ENCODE data around the gene LRRC43.
"Not testable (repeated sequence)": the region's sequence is repeated elsewhere in the genome, so short reads cannot be mapped to it uniquely, and the experiment has no call there.

LRRC43 gene

DNA sequence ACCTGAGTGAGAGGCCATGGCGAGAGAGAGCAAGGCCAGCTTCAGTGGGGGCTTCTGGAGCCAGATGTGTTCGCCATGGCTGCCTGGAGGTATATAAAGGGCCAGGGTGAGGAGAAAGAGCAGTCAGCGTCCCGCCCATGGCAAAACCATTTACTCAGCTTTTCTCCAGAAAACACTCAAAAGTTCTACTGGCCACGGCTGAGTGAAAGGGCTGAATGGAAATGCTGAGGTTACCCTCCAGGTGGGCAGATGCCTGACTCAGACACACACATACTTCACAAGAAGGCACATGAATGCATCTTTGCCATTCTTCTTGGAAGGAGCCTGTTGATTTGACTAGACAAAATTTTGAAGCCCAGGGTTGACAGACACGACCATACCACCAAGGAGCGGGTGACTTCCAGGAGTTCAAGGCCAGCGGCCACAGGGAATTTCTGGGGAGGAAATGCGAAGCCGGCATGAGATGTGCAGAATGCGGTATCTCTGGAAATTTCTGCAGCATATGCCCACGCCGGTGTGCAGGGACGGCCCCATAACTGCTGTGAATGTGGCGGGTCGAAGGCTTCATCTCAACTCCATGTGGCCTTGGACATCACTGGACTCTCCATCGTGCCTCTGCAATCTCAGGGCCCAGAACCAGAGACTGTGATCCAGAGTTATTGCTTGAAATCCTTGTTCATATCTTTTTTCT, 8.6 kb upstream of the LRRC43 start, which contains the start of gene IL31:
Gene IL31, minus strand, starts transcription at position 67 of the 691 bp plus-strand sequence. Its CDS starts 49 bp downstream, at position 18.
- Histone ChIP-seq H3K9me3 (ENCODE audit: control insufficient read depth, insufficient read depth, low read depth, low read length) (no peaks in the 10 kb centered on the region), H3K9ac (ENCODE audit: low read length) (no peak within 1 kb of the TSS), H3K27ac (ENCODE audit: low read depth, low read length) (no peak within 1 kb of the TSS), H3K27me3 (ENCODE audit: control insufficient read depth, insufficient read depth, low read length) (no peaks in the 10 kb centered on the region), H3K4me1 (ENCODE audit: control insufficient read depth, insufficient read depth, low read length) (no peaks in the 10 kb centered on the region), H3K4me3 (ENCODE audit: low read depth, low read length) (no peak within 1 kb of the TSS), H3K36me3 (ENCODE audit: control insufficient read depth, insufficient read depth, low read length) (no peaks in the 10 kb centered on the region)

DNA sequence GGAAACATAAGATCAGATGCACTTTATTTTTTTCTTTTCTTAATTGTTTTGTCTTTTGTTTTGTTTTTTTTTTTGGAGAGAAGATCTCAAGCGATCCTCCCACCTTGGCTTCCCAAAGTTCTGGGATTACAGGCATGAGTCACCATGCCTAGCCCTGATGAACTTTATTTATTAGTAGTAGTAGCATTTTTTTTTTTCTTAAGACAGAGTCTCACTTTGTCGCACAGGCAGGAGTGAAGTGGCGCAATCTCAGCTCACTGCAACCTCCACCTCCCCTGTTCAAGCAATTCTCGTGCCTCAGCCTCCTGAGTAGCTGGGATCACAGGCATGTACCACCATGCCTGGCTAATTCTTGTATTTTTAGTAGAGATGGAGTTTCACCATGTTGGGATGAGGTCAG, 6.5 kb upstream of the LRRC43 start:
- H3K27me3 ChIP-seq (ENCODE audit: control insufficient read depth, insufficient read depth, low read length); H3K27ac ChIP-seq (ENCODE audit: low read depth, low read length); H3K4me1 ChIP-seq (ENCODE audit: control insufficient read depth, insufficient read depth, low read length); H3K9me3 ChIP-seq (ENCODE audit: control insufficient read depth, insufficient read depth, low read depth, low read length); H3K4me3 ChIP-seq (ENCODE audit: low read depth, low read length); H3K36me3 ChIP-seq (ENCODE audit: control insufficient read depth, insufficient read depth, low read length); H3K9ac ChIP-seq (ENCODE audit: low read length): not testable (repeated sequence)

DNA sequence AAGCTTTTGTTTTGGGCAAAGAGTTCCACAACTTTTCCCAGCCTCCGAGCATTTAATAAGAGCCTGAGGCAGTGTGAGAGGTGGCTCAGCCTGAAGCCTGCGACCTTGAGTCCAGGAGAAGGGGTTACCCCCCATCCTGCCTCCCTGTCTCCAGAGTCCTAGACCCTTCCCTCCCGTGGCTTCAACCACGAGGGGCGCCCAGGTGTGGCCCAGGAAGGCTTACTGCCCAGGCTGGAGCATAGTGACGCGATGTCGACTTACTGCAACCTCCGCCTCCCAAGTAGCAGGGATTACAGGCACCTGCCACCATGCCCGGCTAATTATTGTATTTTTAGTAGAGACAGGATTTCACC, 641 bp downstream of the LRRC43 start:
- no peaks in the 10 kb centered on the region for H3K9me3 ChIP-seq (ENCODE audit: control insufficient read depth, insufficient read depth, low read depth, low read length)
- H3K36me3 ChIP-seq (ENCODE audit: control insufficient read depth, insufficient read depth, low read length), result no peaks in the 10 kb centered on the region
- H3K4me1 ChIP-seq (ENCODE audit: control insufficient read depth, insufficient read depth, low read length), result no peaks in the 10 kb centered on the region
- no peak overlapping the region for H3K27ac ChIP-seq (ENCODE audit: low read depth, low read length)
- peak overlapping the region; percentile 68 for H3K4me3 ChIP-seq (ENCODE audit: low read depth, low read length)
- peaks cover 19% of the 10 kb centered on the region for H3K27me3 ChIP-seq (ENCODE audit: control insufficient read depth, insufficient read depth, low read length)
- H3K9ac ChIP-seq (ENCODE audit: low read length), result no peak overlapping the region

DNA sequence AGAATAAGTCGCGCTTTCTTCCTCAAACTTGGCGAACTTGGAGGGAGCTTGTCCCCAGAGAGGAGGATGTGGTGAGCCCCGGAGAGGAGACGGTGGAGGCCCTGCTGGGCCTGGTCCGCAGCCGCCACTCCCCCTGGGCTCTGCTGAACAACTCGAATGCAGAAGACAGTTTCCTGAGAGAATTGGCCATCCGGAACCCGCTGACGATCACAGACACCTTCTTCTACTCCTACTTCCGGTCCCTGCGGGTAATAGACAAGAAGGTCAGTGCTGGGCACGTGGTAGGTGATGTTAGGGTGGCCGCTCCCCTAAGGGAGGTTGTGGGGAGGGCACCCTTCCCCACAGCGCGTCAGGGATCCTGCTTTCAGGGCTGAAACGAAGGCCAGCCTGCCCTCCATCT, 1.6 kb downstream of the LRRC43 start:
- no peak overlapping the region for H3K9ac ChIP-seq (ENCODE audit: low read length)
- no peak overlapping the region for H3K27ac ChIP-seq (ENCODE audit: low read depth, low read length)
- no peaks in the 10 kb centered on the region for H3K4me1 ChIP-seq (ENCODE audit: control insufficient read depth, insufficient read depth, low read length)

DNA sequence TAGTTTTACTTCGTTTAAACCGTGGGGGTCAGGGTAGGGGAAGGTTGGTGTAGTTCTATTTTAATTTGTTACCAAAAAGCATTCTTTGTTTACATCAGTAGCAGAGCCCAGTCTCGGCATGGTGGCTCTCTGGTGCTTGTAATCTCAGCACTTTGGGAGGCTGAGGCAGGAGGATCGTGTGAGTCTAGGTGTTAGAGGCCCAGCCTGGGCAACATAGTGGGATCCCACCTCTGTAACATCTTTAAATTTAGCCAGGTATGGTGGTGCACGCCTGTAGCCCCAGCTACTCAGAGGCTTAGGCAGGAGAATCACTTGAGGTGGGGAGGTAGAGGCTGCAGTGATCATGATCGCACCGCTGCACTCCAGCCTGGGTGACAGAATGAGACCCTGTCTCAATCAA, 2.2 kb downstream of the LRRC43 start:
- H3K27ac ChIP-seq (ENCODE audit: low read depth, low read length), result no peak overlapping the region
- H3K36me3 ChIP-seq (ENCODE audit: control insufficient read depth, insufficient read depth, low read length), result no peaks in the 10 kb centered on the region
- H3K9me3 ChIP-seq (ENCODE audit: control insufficient read depth, insufficient read depth, low read depth, low read length), result no peaks in the 10 kb centered on the region
- no peak overlapping the region for H3K9ac ChIP-seq (ENCODE audit: low read length)
- no peak overlapping the region for H3K4me3 ChIP-seq (ENCODE audit: low read depth, low read length)
- H3K27me3 ChIP-seq (ENCODE audit: control insufficient read depth, insufficient read depth, low read length), result peaks cover 19% of the 10 kb centered on the region
- no peaks in the 10 kb centered on the region for H3K4me1 ChIP-seq (ENCODE audit: control insufficient read depth, insufficient read depth, low read length)

More for the DNA sequence above, 1.6 kb downstream of the LRRC43 start:
- no peaks in the 10 kb centered on the region for H3K9me3 ChIP-seq (ENCODE audit: control insufficient read depth, insufficient read depth, low read depth, low read length)
- H3K36me3 ChIP-seq (ENCODE audit: control insufficient read depth, insufficient read depth, low read length), result no peaks in the 10 kb centered on the region
- H3K27me3 ChIP-seq (ENCODE audit: control insufficient read depth, insufficient read depth, low read length), result peaks cover 19% of the 10 kb centered on the region
- no peak overlapping the region for H3K4me3 ChIP-seq (ENCODE audit: low read depth, low read length)

DNA sequence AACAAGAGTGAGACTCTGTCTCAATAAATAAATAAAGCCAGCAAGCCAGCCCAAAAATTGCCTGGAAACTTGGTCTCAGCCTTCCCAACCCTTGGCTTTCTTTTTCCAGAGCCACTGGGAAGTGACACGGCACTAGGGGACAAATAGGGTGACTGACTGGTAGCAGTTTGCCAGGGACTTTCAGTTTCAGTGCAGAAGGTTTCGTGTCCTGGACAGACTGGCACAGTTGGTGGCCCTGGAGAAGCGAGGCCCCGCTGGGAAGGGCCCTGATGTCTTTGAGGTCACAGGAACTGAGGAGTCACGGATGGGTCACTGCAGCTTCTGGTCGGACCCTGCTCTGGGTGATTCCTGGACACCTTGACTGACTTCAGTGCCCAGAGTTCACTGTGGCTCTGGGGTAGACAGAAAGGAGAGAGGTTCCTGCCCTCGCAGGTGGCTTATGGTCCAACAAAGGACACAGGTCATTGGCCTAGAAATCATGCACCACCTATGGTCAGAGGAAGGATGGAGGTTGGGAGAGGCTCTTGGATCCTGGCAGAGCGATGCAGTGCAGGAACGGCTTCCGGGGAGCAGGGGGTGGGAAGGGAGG, 2.7 kb downstream of the LRRC43 start:
- Histone ChIP-seq H3K27ac (ENCODE audit: low read depth, low read length) (no peak overlapping the region), H3K27me3 (ENCODE audit: control insufficient read depth, insufficient read depth, low read length) (peaks cover 19% of the 10 kb centered on the region), H3K9me3 (ENCODE audit: control insufficient read depth, insufficient read depth, low read depth, low read length) (no peaks in the 10 kb centered on the region), H3K4me1 (ENCODE audit: control insufficient read depth, insufficient read depth, low read length) (no peaks in the 10 kb centered on the region), H3K9ac (ENCODE audit: low read length) (no peak overlapping the region), H3K4me3 (ENCODE audit: low read depth, low read length) (no peak overlapping the region), H3K36me3 (ENCODE audit: control insufficient read depth, insufficient read depth, low read length) (no peaks in the 10 kb centered on the region)

DNA sequence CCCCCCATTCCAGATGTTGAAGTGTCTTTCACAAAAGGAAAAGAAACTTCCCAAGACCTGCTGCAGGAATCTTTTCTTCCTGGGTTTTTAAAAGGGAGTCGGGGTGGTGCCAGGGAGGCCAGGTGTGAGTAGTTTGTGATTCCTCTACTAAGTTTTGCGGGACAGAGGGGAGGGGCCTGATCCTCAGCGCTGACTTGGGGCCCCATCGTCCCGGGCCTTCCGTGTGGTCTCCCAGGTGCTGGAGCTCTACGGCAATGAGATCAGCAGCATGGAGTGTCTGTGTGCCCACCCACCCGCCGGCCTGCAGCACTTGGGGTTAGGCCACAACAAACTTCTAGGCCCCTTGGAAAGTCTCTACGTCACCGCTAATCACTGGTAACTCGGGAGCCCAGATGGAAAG, 4.5 kb downstream of the LRRC43 start:
- Histone ChIP-seq H3K27ac (ENCODE audit: low read depth, low read length) (no peak overlapping the region), H3K36me3 (ENCODE audit: control insufficient read depth, insufficient read depth, low read length) (no peaks in the 10 kb centered on the region), H3K9me3 (ENCODE audit: control insufficient read depth, insufficient read depth, low read depth, low read length) (no peaks in the 10 kb centered on the region), H3K27me3 (ENCODE audit: control insufficient read depth, insufficient read depth, low read length) (peaks cover 19% of the 10 kb centered on the region), H3K4me1 (ENCODE audit: control insufficient read depth, insufficient read depth, low read length) (no peaks in the 10 kb centered on the region), H3K4me3 (ENCODE audit: low read depth, low read length) (no peak overlapping the region), H3K9ac (ENCODE audit: low read length) (no peak overlapping the region)

DNA sequence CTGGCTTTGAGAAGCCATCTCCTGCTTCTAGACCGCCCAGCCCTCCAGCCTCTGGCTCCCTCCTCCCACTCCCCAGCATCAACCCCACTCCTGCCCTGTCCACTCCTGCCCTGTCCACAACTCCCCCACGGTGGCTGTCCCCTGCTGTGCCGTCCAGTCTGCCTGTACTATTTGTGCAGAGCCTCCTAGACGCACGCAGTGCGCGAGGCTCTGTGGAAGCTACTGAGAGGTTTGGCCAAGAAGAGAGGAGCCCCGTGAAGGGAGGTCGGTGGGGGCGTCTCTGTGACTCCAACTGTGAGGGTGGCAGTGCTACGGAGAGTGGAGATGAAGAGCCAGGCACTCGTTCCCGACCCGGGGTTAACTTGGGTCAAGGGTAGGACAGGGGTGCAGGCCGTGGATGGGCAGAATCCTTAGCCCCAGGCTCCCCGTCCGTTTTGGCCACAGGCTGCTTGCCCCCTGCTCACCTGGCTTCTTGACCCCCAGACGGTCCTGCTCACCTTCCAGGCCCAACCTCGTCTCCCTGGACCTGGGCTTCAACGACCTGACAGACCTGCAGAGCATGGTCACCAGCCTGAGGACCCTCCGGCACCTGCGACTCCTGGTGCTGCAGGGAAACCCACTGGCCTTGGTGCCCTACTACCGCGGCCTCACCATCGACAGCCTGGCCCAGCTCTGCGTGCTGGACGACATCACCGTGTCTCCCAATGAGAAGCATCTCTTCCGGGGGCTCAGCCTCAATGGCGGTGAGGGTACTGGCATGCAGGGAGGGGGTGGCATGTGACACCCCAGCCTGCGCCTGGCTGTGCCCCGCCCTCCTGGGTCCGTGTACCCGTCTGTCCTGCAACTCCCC, 6.9 kb downstream of the LRRC43 start:
- H3K4me3 ChIP-seq (ENCODE audit: low read depth, low read length), result no peak overlapping the region
- H3K9ac ChIP-seq (ENCODE audit: low read length), result no peak overlapping the region
- H3K4me1 ChIP-seq (ENCODE audit: control insufficient read depth, insufficient read depth, low read length), result no peaks in the 10 kb centered on the region
- H3K36me3 ChIP-seq (ENCODE audit: control insufficient read depth, insufficient read depth, low read length), result no peaks in the 10 kb centered on the region
- H3K9me3 ChIP-seq (ENCODE audit: control insufficient read depth, insufficient read depth, low read depth, low read length), result peaks cover under 1% of the 10 kb centered on the region; the same call in 1 of the 2 replicates
- peaks cover 3% of the 10 kb centered on the region; the same call in 1 of the 2 replicates for H3K27me3 ChIP-seq (ENCODE audit: control insufficient read depth, insufficient read depth, low read length)
- no peak overlapping the region for H3K27ac ChIP-seq (ENCODE audit: low read depth, low read length)

DNA sequence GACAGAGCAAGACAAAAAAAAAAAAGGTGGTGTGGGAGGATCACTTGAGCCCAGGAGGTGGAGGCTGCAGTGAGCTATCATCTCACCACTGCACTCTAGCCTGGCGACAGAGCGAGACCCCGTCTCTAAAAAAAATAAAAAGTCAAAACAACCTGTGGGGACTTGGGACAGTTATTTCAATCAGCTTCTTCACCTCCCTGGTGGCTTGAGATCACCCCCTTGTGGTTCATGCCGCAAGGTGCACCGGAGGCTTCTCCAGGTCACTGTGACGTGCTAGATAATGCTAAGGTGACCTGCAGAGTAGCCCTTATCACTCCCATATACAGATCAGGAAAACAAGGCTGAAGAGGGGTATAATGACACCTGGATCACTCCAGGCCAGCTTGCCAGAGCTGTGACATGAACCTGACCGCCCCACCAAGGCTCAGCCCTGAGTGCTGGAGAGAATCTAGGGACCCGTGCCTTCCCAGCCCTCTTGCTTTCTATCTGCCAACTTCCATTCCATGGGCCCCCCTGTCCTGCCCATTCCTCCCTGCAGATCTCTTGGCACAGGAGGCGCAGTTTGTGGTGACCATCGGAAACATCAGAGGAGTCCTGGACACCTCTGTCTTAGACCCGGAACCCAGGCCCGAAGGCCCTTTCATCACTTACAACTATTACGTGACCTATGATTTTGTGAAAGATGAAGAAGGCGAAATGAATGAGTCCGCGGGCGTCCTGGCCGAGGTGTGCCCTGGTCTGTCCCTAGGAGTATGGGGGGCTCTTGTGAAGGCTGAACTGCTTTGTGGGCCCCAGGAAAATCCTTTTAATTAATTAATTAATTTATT, 8.1 kb downstream of the LRRC43 start:
- Histone ChIP-seq H3K27me3 (ENCODE audit: control insufficient read depth, insufficient read depth, low read length) (no peaks in the 10 kb centered on the region), H3K27ac (ENCODE audit: low read depth, low read length) (no peak overlapping the region), H3K4me1 (ENCODE audit: control insufficient read depth, insufficient read depth, low read length) (no peaks in the 10 kb centered on the region), H3K9ac (ENCODE audit: low read length) (no peak overlapping the region), H3K4me3 (ENCODE audit: low read depth, low read length) (no peak overlapping the region), H3K9me3 (ENCODE audit: control insufficient read depth, insufficient read depth, low read depth, low read length) (peaks cover 10% of the 10 kb centered on the region; the same call in 1 of the 2 replicates), H3K36me3 (ENCODE audit: control insufficient read depth, insufficient read depth, low read length) (no peaks in the 10 kb centered on the region)

DNA sequence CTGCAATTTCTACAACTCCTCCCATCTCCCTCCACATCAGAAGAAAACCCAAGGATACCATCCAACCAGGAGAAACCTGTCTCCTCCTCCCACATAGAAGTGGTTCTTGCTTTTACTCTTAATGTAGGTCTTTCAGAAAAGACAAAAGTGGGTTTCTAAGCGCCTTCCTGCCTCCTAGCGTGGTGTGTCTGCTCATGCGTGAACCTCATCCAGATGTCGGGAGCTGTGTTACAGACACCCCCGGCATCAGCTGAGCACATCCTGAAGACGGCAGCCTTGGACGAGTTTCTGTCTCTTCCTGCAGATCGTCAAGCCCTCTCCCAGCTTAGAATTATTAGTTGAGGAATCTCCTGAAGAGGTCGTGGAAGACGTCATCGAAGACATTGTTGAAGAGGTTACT, 9.5 kb downstream of the LRRC43 start:
- Histone ChIP-seq H3K36me3 (ENCODE audit: control insufficient read depth, insufficient read depth, low read length) (no peaks in the 10 kb centered on the region), H3K4me3 (ENCODE audit: low read depth, low read length) (no peak overlapping the region), H3K9me3 (ENCODE audit: control insufficient read depth, insufficient read depth, low read depth, low read length) (peaks cover 10% of the 10 kb centered on the region; the same call in 1 of the 2 replicates), H3K27ac (ENCODE audit: low read depth, low read length) (no peak overlapping the region), H3K27me3 (ENCODE audit: control insufficient read depth, insufficient read depth, low read length) (no peaks in the 10 kb centered on the region), H3K4me1 (ENCODE audit: control insufficient read depth, insufficient read depth, low read length) (no peaks in the 10 kb centered on the region), H3K9ac (ENCODE audit: low read length) (no peak overlapping the region)

Data from HUES6 (cell line).